Endothelial cell of umbilical vein (primary cell): ENCODE results near the gene CTNNB1. TPM values are rescaled to one million over a fixed set of nuclear protein-coding genes. Genes with fewer than 3 reads are reported as not detected.

Experiments used
- BruUV-seq: library from RNA; stranded (reverse); fragments of 400-500 nt; replicated peaks from 2 replicates; lab custom pipeline; 2021; lab: Mats Ljungman, UMichigan
- CTCF ChIA-PET: fragments of 300-600, 350-600 bp; sonication (Branson Sonifier 250); formaldehyde crosslinking; loops from one replicate; lab custom pipeline; 2021; ENCODE audit warnings: antibody characterized with exemption, inconsistent platforms; lab: Charles Lee
- POLR2A ChIA-PET: fragments of 300-600, 350-600 bp; sonication (Branson Sonifier 250); formaldehyde crosslinking; loops from one replicate; lab custom pipeline; 2021; ENCODE audit warnings: antibody characterized with exemption, inconsistent platforms; lab: Charles Lee
- DNase-seq: peaks from one replicate; pipeline ENCODE4 v3.0.0-alpha.2; 2011; ENCODE audit warnings: low read depth, low spot score
- FAIRE-seq: peaks from 2 replicates; lab custom pipeline; 2011; peaks lifted over from hg19 to GRCh38; lab: Jason Lieb, UNC
- H2AFZ ChIP-seq: 2 replicates; pipeline ENCODE4 v1.6.0; 2012; ENCODE audit warnings: low read depth, low read length, control low read depth, inconsistent platforms
- H3K27ac ChIP-seq: 2 replicates; pipeline ENCODE4 v1.5.1; 2011; ENCODE audit warnings: low read depth, mild to moderate bottlenecking, control low read depth, low read length, moderate library complexity; ENCODE audit not compliant: insufficient read depth
- H3K27me3 ChIP-seq, 2 experiments: 2 replicates each; pipeline versions ENCODE4 v1.6.0 to v1.6.1; 2011; ENCODE audit warnings: low read length in 2 of 2, mixed read lengths in 1 of 2; ENCODE audit not compliant: control insufficient read depth in 2 of 2, insufficient read depth in 2 of 2
- H3K36me3 ChIP-seq, 2 experiments: 2 replicates in 1 of 2; 3 replicates in 1 of 2; pipeline ENCODE4 v1.5.1; 2011; ENCODE audit warnings: low read length in 2 of 2, mild to moderate bottlenecking in 1 of 2, moderate library complexity in 1 of 2; ENCODE audit not compliant: control insufficient read depth in 2 of 2, insufficient read depth in 2 of 2; ENCODE audit errors: extremely low read depth in 1 of 2
- H3K4me1 ChIP-seq: 3 replicates; pipeline ENCODE4 v1.5.1; 2011; ENCODE audit warnings: mild to moderate bottlenecking, low read length; ENCODE audit not compliant: control insufficient read depth, insufficient read depth; ENCODE audit errors: extremely low read depth
- H3K4me2 ChIP-seq: 2 replicates; pipeline ENCODE4 v1.6.1; 2011; ENCODE audit warnings: low read length, control low read depth, mixed read lengths; ENCODE audit not compliant: insufficient read depth
- H3K4me3 ChIP-seq, 3 experiments: fragments of 200-600 bp in 1 of 3; sonication (generic), shearing (Covaris generic) in 1 of 3; replicated peaks in 1 of 3; 2 replicates each; pipeline ENCODE4 v1.5.1; 2011 to 2016; ENCODE audit warnings: control low read depth in 3 of 3, low read length in 3 of 3, mild to moderate bottlenecking in 2 of 3, inconsistent platforms in 1 of 3, low read depth in 1 of 3, moderate library complexity in 1 of 3; ENCODE audit not compliant: insufficient read depth in 1 of 3
- H3K79me2 ChIP-seq: 2 replicates; pipeline ENCODE4 v1.6.0; 2012; ENCODE audit warnings: low read length, inconsistent platforms; ENCODE audit not compliant: control insufficient read depth, insufficient read depth
- H3K9ac ChIP-seq: replicated peaks from 2 replicates; pipeline ENCODE3; 2011; ENCODE audit warnings: low read length, control low read depth; ENCODE audit not compliant: insufficient read depth; ENCODE audit errors: extremely low read depth
- H3K9me1 ChIP-seq: replicated peaks from 3 replicates; pipeline ENCODE4 v1.6.0; 2011; ENCODE audit warnings: mild to moderate bottlenecking, low read length; ENCODE audit not compliant: control insufficient read depth, insufficient read depth; ENCODE audit errors: extremely low read depth
- H3K9me3 ChIP-seq: replicated peaks from 2 replicates; pipeline ENCODE4 v1.5.1; 2012; ENCODE audit warnings: low read length, inconsistent platforms; ENCODE audit not compliant: control insufficient read depth, insufficient read depth
- H4K20me1 ChIP-seq: replicated peaks from 2 replicates; pipeline ENCODE3; 2011; ENCODE audit warnings: mild to moderate bottlenecking, low read length; ENCODE audit not compliant: control insufficient read depth, insufficient read depth; ENCODE audit errors: extremely low read depth
- EZH2 ChIP-seq: IDR thresholded peaks from 2 replicates; pipeline ENCODE4 v1.6.1; 2012; ENCODE audit warnings: borderline replicate concordance, low read depth, mild to moderate bottlenecking, moderate library complexity, low read length, inconsistent platforms; ENCODE audit not compliant: severe bottlenecking
- FOS ChIP-seq: IDR thresholded peaks from 2 replicates; pipeline ENCODE4 v1.6.1; 2011; ENCODE audit warnings: mild to moderate bottlenecking, low read length, moderate library complexity, borderline replicate concordance; ENCODE audit not compliant: insufficient read depth
- GATA2 ChIP-seq: IDR thresholded peaks from 2 replicates; pipeline ENCODE4 v1.7.0; 2011; ENCODE audit warnings: low read depth, mild to moderate bottlenecking, moderate library complexity, mixed read lengths, low read length; ENCODE audit not compliant: insufficient read length, insufficient read depth
- JUN ChIP-seq: IDR thresholded peaks from 2 replicates; pipeline ENCODE4 v1.6.1; 2011; ENCODE audit warnings: borderline replicate concordance, low read depth; ENCODE audit not compliant: insufficient read length, insufficient read depth
- MYC ChIP-seq: IDR thresholded peaks from one replicate; pipeline ENCODE4 v1.6.1; 2011; ENCODE audit warnings: mild to moderate bottlenecking, low read depth, low read length
- POLR2A ChIP-seq: IDR thresholded peaks from 2 replicates; pipeline ENCODE4 v1.6.1; 2012; ENCODE audit warnings: low read depth, mild to moderate bottlenecking, control low read depth, low read length
- POLR2AphosphoS5 ChIP-seq: IDR thresholded peaks from 2 replicates; pipeline ENCODE4 v1.6.1; 2012; ENCODE audit warnings: low read depth, mild to moderate bottlenecking, control low read depth, low read length, moderate library complexity; ENCODE audit not compliant: insufficient read depth
- dilution Hi-C: fragments of 300-500 bp; cut with MboI; formaldehyde crosslinking; loops from one replicate; pipeline ENCODE4 v1.15.0; 2019; ENCODE audit warnings: low sequenced_read_pairs; ENCODE audit not compliant: extremely low pct_ligation_motif_present
- intact Hi-C: fragments of 100-400 bp; cut with micrococcal nuclease; formaldehyde crosslinking; loops from one replicate; pipeline ENCODE4 v1.10.0; 2022
- polyA plus RNA-seq, 4 experiments: library from polyadenylated mRNA; depleted of rRNA in 3 of 4; stranded (reverse) in 3 of 4; unstranded in 1 of 4; fragments of >200 nt; gene quantifications; 2 replicates each; pipeline versions ENCODE4 v1.2.1 to v1.2.3, GENCODE V29; 2011 to 2012; ENCODE audit warnings: missing spikeins in 1 of 4
- total RNA-seq: library from RNA; stranded (reverse); gene quantifications from 2 replicates; pipeline ENCODE4 v1.2.3, GENCODE V29; 2021
- TF ChIP-seq, protein P1 (sequence below), 2 donors: IDR thresholded peaks; 1 replicate in 1 of 2; 2 replicates in 1 of 2; pipeline ENCODE4 v1.5.1; 2011; ENCODE audit warnings: low read length in 2 of 2, mild to moderate bottlenecking in 2 of 2, moderate library complexity in 2 of 2, control low read depth in 1 of 2, inconsistent platforms in 1 of 2, low read depth in 1 of 2; ENCODE audit not compliant: insufficient read depth in 1 of 2; ENCODE audit errors: extremely low read depth in 1 of 2
- TF ChIP-seq, protein P2 (sequence below): IDR thresholded peaks from 2 replicates; pipeline ENCODE4 v1.6.1; 2011; ENCODE audit not compliant: insufficient read depth, insufficient read length

CTNNB1 gene
- total and polyA plus RNA-seq, 2 donors (not counting 3 experiments of a cell fraction or from before 2014, with no cell fraction given) = 513 to 906 TPM

GRCh38 chr3:41216993-41217392, 17.7 kb downstream of the CTNNB1 start:
- POLR2A ChIA-PET = no interaction called here
- no peak overlapping the region for H3K4me3 ChIP-seq
- no peak overlapping the region for H2AFZ ChIP-seq
- no peaks in the 10 kb centered on the region for H3K27me3 ChIP-seq
- intact Hi-C loops (no loop called here), dilution Hi-C loops (no loop called here)
- no TSS peak for BruUV-seq
- TF ChIP-seq, protein P1, sequence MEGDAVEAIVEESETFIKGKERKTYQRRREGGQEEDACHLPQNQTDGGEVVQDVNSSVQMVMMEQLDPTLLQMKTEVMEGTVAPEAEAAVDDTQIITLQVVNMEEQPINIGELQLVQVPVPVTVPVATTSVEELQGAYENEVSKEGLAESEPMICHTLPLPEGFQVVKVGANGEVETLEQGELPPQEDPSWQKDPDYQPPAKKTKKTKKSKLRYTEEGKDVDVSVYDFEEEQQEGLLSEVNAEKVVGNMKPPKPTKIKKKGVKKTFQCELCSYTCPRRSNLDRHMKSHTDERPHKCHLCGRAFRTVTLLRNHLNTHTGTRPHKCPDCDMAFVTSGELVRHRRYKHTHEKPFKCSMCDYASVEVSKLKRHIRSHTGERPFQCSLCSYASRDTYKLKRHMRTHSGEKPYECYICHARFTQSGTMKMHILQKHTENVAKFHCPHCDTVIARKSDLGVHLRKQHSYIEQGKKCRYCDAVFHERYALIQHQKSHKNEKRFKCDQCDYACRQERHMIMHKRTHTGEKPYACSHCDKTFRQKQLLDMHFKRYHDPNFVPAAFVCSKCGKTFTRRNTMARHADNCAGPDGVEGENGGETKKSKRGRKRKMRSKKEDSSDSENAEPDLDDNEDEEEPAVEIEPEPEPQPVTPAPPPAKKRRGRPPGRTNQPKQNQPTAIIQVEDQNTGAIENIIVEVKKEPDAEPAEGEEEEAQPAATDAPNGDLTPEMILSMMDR (IDR thresholded peaks at IDR 0.05; ENCODE audit: extremely low read depth in 1 of 2, insufficient read depth in 1 of 2, low read depth in 1 of 2, low read length in 2 of 2) = no peak
- TF ChIP-seq, protein P2, sequence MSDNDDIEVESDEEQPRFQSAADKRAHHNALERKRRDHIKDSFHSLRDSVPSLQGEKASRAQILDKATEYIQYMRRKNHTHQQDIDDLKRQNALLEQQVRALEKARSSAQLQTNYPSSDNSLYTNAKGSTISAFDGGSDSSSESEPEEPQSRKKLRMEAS = no peak
- no peak for TF ChIP-seq JUN
- no peak for TF ChIP-seq GATA2
- TF ChIP-seq EZH2 = no peak
- no peak for TF ChIP-seq FOS
- no peak for TF ChIP-seq POLR2A
- TF ChIP-seq POLR2AphosphoS5 = no peak
- no peak for TF ChIP-seq MYC
- H3K27ac ChIP-seq = no peak overlapping the region
- H3K79me2 ChIP-seq = peaks cover 100% of the 10 kb centered on the region
- FAIRE-seq (no peak), DNase-seq (no peak)
- H4K20me1 ChIP-seq = peaks cover 48% of the 10 kb centered on the region
- H3K36me3 ChIP-seq = no peaks in the 10 kb centered on the region
- peaks cover 21% of the 10 kb centered on the region for H3K4me1 ChIP-seq
- H3K9ac ChIP-seq = no peak overlapping the region
- no peaks in the 10 kb centered on the region for H3K9me1 ChIP-seq
- CTCF ChIA-PET = interaction anchor here (1.1 kb wide), 1 partner anchor 296 kb away, joined by 3 read pairs; no protein-coding TSS in a partner anchor
- no peak overlapping the region for H3K4me2 ChIP-seq
- H3K9me3 ChIP-seq = no peaks in the 10 kb centered on the region
